Measurements from ENCODE around the gene CNTN4.

Gene CNTN4

DNA sequence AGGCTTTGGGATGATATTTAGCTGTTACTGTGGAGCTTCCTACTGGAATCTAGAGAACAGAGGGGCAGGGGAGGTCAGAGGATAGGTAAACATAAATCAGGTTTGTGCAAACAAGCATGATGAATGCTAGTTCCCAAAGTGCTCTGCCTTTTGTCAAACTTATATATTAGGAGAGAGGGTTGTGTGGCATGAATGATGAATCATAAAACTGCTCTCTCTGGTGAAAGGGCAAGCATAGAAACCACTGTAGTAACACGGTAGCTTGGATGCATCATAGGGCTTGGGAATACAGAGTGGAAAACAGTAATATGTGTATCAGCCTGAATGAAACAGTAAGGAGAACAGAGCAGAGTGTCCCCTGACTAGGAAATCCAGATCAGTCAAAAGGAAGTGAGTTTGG lies 524.8 kb downstream of the CNTN4 start:
- no peak for DNase-seq

GRCh38 chr3:2628117-2628516 lies 529.5 kb downstream of the CNTN4 start:
- DNase-seq, result no peak

DNA sequence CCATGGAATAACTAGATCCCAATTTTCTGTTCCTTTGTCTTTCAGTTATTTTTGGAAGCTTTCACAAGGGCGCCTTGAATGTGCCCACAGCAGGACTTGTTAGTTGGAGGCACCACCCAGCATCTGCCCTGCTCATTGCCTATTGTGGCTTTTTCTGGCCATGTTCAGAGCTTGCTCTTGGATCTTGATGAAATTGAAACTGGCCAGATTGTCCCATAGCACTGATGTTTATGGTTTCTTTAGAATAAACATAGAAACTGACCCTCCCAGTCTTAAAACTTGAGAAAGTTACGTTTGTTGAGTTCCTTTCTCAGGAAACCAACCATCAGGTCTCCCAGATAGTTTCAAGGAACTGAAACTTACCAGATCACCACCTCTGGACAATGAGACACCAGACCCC lies 536.8 kb downstream of the CNTN4 start:
- no peak for DNase-seq

- DNase-seq, result no peak
These were observed 544.9 kb downstream of the CNTN4 start for GRCh38 chr3:2643606-2644005.

- no peak for DNase-seq
These were observed 546.3 kb downstream of the CNTN4 start for GRCh38 chr3:2645001-2645400.

- no peak for DNase-seq
These were observed 552.1 kb downstream of the CNTN4 start for GRCh38 chr3:2650746-2651145.

DNA sequence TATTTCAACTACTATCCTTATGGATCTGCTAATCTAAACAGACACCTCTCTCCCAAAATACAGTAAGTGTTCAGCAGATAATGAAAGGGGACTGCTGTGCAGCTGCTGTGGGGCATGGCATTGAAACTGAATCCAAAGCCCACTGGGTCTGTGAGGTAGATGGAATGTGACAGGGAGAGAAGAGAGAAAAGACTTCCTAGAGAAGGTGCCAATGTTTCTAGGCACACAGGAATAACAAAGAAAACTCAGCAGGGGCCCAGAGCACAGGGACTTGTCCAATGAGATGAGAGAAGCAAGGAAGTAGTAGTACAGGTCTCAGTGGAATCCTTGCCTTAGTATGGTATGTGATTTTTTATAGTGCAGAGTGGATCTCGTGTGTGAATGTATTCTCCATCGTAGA lies 553.7 kb downstream of the CNTN4 start:
- no peak for DNase-seq

DNA sequence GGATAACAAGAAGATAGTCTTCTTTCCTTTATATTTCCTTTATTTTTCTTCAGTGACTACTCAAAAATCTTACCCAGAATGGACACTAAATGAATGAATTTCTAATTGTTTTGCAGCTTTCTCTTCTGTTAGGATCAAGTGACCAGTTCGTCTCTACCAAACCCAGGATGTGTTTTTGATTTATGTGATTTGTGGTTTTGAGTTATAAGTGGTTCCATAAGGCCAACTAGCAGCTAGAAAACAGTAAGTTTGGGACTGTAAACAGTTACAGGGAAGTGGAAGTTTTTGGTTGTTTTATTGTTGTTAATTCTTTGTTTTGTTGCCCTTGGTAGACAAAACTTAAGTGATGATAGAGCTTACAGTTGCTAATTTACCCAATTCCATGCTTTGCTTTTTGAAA lies 555.0 kb downstream of the CNTN4 start:
- no peak for DNase-seq

GRCh38 chr3:2655229-2655701 lies 556.6 kb downstream of the CNTN4 start:
- DNase-seq, result no peak

GRCh38 chr3:2656806-2657777 lies 558.4 kb downstream of the CNTN4 start:
- no peak for DNase-seq

GRCh38 chr3:2657971-2658370 lies 559.3 kb downstream of the CNTN4 start:
- DNase-seq, result no peak

- DNase-seq, result no peak
These were observed 561.2 kb downstream of the CNTN4 start for GRCh38 chr3:2659896-2660295.

DNA sequence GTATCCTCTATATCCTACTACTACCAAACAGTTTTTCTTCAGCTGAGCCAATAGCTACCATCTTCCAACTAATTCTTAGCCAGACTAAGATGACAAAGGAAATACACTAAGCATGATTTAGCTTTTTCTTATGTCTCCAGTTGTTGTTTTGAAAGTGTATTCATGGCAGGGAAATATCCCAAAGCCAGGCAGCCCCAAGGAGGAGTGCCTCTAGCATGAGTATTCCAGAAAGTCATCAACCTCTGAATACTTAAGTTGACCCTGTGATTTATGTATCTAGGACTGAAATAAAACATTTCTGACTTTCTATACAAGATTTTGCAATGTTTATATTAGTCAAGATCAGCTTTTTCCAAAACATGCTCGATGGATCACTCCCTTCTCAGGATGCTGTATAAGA lies 562.4 kb downstream of the CNTN4 start:
- no peak for DNase-seq

DNA sequence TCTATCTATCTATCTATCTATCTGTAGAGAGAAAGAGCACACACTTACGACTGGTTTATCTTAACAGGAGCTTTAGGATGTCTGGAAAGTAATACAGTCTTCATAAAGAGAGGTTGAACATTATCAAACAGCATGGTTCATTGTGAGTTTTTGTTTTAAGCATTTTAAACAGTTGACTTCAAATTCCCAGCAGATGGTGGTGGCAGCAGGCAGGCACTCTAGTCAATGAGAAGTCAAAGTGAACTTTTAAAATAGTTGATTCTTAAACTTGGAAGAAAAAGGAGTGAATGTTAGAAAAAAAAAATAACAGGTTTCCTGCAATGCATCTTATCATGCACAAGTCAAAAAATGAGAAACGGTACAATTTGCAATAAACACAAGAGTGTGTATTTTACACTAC lies 578.8 kb downstream of the CNTN4 start:
- DNase-seq, result no peak

DNA sequence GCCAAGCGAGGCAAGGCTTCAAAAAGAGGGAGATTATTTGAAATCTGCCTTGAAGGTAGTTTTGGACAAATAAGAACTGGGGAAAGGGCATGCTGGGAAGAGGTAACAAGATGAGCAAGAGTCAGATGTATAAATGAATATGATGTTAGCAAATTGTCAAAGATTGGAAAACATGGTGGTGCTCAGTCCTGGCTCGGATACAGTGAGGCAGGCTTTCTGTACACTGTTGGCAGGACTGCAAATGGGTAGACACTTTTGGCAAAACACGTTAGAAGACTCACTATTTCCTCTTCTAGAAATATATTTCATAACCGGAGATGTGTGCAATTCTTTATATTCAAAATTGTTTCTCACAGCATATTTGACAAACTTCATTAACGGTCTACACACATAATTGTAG lies 581.6 kb downstream of the CNTN4 start:
- DNase-seq, result no peak

- no peak for DNase-seq
These were observed 585.4 kb downstream of the CNTN4 start for GRCh38 chr3:2684046-2684445.

DNA sequence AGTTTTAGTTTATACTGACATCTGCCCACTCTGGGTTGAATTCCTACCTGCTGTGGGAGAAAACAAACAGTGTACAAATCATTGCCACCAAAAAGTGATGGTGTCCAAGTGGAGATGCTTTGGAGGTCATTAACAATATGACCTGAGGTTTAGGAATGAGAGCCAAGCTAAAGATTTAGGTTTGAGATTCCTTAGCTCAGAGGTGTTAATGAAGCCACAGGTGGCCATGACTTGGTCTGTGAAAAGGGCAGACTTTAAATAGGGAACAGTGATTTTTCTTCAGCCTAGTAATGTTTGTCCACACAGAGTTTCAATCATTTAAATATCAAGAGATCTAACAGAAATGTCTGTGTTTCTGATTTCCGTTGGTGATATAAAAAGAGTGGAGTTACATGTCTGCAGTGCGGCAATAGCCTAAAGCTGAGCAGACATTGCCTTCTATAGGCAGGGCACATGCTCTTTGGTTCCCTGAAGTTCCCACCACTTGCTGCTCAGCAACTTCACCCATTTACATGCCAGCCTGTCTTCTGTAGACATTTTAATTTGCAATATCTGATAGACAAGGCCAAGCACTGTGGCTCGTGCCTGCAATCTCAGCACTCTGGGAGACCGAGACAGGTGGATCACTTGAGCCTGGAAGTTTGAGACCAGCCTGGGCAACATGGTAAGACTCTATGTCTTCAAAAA lies 588.3 kb downstream of the CNTN4 start:
- no peak for DNase-seq

DNA sequence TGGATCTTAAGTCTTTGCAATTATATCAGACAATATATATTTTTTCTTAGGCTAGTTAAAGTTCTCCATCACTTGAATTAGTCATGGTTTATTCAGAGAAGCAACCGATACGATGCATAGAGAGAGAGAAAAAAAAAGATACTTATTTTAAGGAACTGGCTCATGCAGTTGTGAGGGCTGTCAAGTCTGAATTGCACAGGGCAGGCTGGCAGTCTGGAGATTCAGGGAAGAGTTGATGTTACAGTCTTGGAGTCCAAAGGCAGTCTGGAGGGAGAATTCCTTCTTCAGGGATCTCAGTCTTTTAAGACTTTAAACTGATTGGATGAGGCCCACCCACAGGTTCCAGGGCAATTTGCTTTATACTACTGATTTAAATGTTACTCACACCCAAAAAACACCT lies 598.9 kb downstream of the CNTN4 start:
- no peak for DNase-seq

DNA sequence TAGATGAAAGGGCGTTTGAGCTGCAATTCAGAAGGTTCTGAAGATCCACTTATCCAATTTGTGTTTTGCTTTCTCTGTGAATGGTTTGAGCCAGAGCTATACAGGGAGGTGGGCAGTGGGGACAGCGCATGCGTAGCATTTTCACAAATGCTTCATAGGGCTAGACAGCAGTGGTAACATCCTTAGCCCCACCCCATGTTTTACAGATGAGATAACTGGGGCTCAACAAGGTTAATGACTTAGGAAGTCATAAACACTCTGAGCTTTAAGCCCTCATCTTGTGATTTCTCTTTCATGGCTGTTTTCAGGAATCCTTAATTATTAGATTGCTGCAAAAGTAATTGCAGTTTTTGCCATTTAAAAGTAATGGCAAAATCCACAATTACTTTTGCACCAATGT lies 602.8 kb downstream of the CNTN4 start:
- no peak for DNase-seq

- DNase-seq, result no peak
These were observed 607.6 kb downstream of the CNTN4 start for GRCh38 chr3:2706144-2706835.

- DNase-seq, result no peak
These were observed 608.2 kb downstream of the CNTN4 start for GRCh38 chr3:2706836-2707210.

DNA sequence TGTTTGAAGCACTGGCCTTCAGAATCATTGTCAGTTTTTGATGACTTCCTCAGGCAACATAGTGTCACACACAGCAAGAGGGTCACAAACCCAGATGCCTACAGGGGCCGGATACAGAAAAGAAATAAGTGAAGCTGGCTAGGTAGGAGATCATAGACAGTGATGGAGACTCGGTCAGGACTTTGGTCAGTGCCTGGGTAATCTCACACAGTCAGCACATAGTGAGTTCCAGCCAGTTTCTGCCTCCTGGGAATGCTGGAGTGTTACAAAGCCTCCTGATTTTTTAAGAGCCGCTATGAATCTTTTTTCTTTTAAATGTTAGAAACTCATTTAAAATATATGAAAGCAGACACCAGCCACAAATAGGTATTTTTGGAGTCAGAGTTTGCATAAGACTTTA lies 612.4 kb downstream of the CNTN4 start:
- DNase-seq, result no peak

GRCh38 chr3:2713923-2714322 lies 615.3 kb downstream of the CNTN4 start:
- no peak for DNase-seq

- DNase-seq, result no peak
These were observed 616.2 kb downstream of the CNTN4 start for GRCh38 chr3:2714834-2715233.
